Gastroesophageal sphincter (tissue), 3 donors: Measurements from ENCODE around the gene TIMD4.

Source experiments
- CTCF ChIP-seq, 4 experiments: fragments of 200-600 bp in 2 of 4; fragments of 450-650 bp in 2 of 4; sonication (generic) in 1 of 4; IDR thresholded peaks; one replicate each; pipeline ENCODE4 v1.5.1; 2017 to 2019; ENCODE audit warnings: antibody characterized with exemption in 4 of 4, mild to moderate bottlenecking in 2 of 4, moderate library complexity in 2 of 4
- EP300 ChIP-seq: sonication (generic); formaldehyde crosslinking; IDR thresholded peaks from one replicate; pipeline ENCODE4 v1.6.1; 2017; ENCODE audit warnings: antibody characterized with exemption, mild to moderate bottlenecking
- POLR2A ChIP-seq, 2 donors: fragments of 450-650 bp; IDR thresholded peaks; one replicate each; pipeline ENCODE4 v1.6.1; 2017; ENCODE audit warnings: antibody characterized with exemption in 2 of 2, mild to moderate bottlenecking in 2 of 2, moderate library complexity in 1 of 2
- POLR2AphosphoS5 ChIP-seq: sonication (generic); formaldehyde crosslinking; IDR thresholded peaks from one replicate; pipeline ENCODE4 v1.6.1; 2017; ENCODE audit warnings: antibody characterized with exemption

DNA sequence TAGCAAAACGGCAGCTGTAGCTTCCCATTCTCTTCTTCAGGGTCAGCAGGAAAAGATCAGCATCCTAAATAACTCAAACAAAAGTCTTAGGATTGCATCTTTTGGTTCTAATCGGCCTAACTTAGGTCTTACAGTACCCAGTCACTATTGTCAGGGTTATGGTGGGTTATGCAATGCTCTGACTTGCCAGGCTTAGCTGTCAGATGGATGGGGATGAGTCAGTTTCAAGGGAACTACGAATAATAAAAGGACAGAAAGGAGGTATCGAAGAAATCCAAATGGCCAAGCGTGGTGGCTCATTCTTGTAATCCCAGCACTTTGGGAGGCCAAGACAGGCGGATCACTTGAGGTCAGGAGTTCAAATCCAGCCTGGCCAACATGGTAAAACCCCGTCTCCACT, 66.5 kb downstream of the TIMD4 start:
- TF ChIP-seq POLR2A (IDR thresholded peaks at IDR 0.05) (no peak), CTCF (IDR thresholded peaks at IDR 0.05) (no peak), POLR2AphosphoS5 (no peak), EP300 (no peak)
